Caco-2 (cell line): ENCODE data around the gene FAM43B. TPM values are rescaled to one million over a fixed set of nuclear protein-coding genes. Genes with fewer than 3 reads are reported as not detected.

Experiments used
- BruUV-seq: library from RNA; stranded (reverse); fragments of 400-500 nt; replicated peaks from 2 replicates; lab custom pipeline; 2021; lab: Mats Ljungman, UMichigan
- CTCF ChIA-PET: fragments of 300-600 bp; sonication (Branson Sonifier 250); formaldehyde crosslinking; loops from one replicate; lab custom pipeline; 2022; ENCODE audit warnings: antibody characterized with exemption; lab: Charles Lee
- POLR2A ChIA-PET: fragments of 300-600 bp; sonication (Branson Sonifier 250); formaldehyde crosslinking; loops from one replicate; lab custom pipeline; 2022; ENCODE audit warnings: antibody characterized with exemption; lab: Charles Lee
- DNase-seq, 2 experiments: peaks; one replicate each; pipeline versions ENCODE4 v3.0.0 to v3.0.0-alpha.2; 2020 to 2022
- H3K27me3 ChIP-seq: replicated peaks from 2 replicates; pipeline ENCODE4 v1.6.0; 2011; ENCODE audit warnings: low read length; ENCODE audit not compliant: control insufficient read depth, insufficient read depth
- H3K36me3 ChIP-seq: 2 replicates; pipeline ENCODE4 v1.5.1; 2011; ENCODE audit warnings: low read length; ENCODE audit not compliant: control insufficient read depth, insufficient read depth
- H3K4me1 ChIP-seq: fragments of 250-450 bp; sonication (Bioruptor Pico); 2 replicates; pipeline ENCODE4 v1.5.1; 2020; ENCODE audit warnings: mild to moderate bottlenecking
- H3K4me3 ChIP-seq: 2 replicates; pipeline ENCODE4 v1.5.1; 2011; ENCODE audit warnings: low read depth, mild to moderate bottlenecking, control low read depth, low read length
- H3K9me3 ChIP-seq: fragments of 250-450 bp; sonication (Bioruptor Pico); 2 replicates; pipeline ENCODE4 v1.5.1; 2020; ENCODE audit warnings: mild to moderate bottlenecking, moderate library complexity
- H3K27ac Mint-ChIP-seq: one replicate; pipeline ENCODE4 v1.8.0; 2022; ENCODE audit warnings: mixed read lengths; ENCODE audit not compliant: unreplicated experiment
- H3K27me3 Mint-ChIP-seq: one replicate; pipeline ENCODE4 v1.8.0; 2022; ENCODE audit warnings: mixed read lengths; ENCODE audit not compliant: insufficient read depth, unreplicated experiment
- H3K36me3 Mint-ChIP-seq: one replicate; pipeline ENCODE4 v1.8.0; 2022; ENCODE audit warnings: mild to moderate bottlenecking, mixed read lengths; ENCODE audit not compliant: insufficient read depth, unreplicated experiment
- H3K4me1 Mint-ChIP-seq: one replicate; pipeline ENCODE4 v1.8.0; 2022; ENCODE audit warnings: low read depth, mixed read lengths; ENCODE audit not compliant: unreplicated experiment
- H3K4me3 Mint-ChIP-seq: one replicate; pipeline ENCODE4 v1.8.0; 2022; ENCODE audit warnings: mild to moderate bottlenecking, moderate library complexity, mixed read lengths; ENCODE audit not compliant: unreplicated experiment
- H3K9me3 Mint-ChIP-seq: one replicate; pipeline ENCODE4 v1.8.0; 2022; ENCODE audit warnings: mixed read lengths; ENCODE audit not compliant: unreplicated experiment
- CTCF ChIP-seq, 2 experiments: fragments of 200-600 bp in 1 of 2; IDR thresholded peaks; 1 replicate in 1 of 2; 2 replicates in 1 of 2; pipeline versions ENCODE4 v1.5.1 to v1.8.0; 2011 to 2022; ENCODE audit warnings: antibody characterized with exemption in 1 of 2, control low read depth in 1 of 2, inconsistent platforms in 1 of 2, low read depth in 1 of 2, low read length in 1 of 2, mild to moderate bottlenecking in 1 of 2, moderate library complexity in 1 of 2; ENCODE audit not compliant: insufficient read depth in 1 of 2, severe bottlenecking in 1 of 2, unreplicated experiment in 1 of 2
- intact Hi-C: fragments of 100-400 bp; cut with micrococcal nuclease; formaldehyde crosslinking; loops from one replicate; pipeline ENCODE4 v1.10.0; 2022; ENCODE audit not compliant: unreplicated experiment
- total RNA-seq: library from RNA; stranded (reverse); gene quantifications from 2 replicates; pipeline ENCODE4 v1.2.3, GENCODE V29; 2022

Gene FAM43B
- total RNA-seq, 1 experiment from 2014 or later = 3.6 TPM

- H3K4me3 Mint-ChIP-seq = no peak overlapping the region
- POLR2A ChIA-PET = no interaction called here
- CTCF ChIA-PET = interaction anchor here (0.6 to 2.9 kb wide), 9 partner anchors 10 to 620 kb away, joined by 3 to 41 read pairs (median 4); partner anchors contain the start of genes DDOST, FAM43B and PINK1
Measured at GRCh38 chr1:20574686-20575540, 22.5 kb downstream of the FAM43B start.

GRCh38 chr1:20575541-20576336, 23.4 kb downstream of the FAM43B start:
- Histone ChIP-seq H3K9me3 (no peaks in the 10 kb centered on the region), H3K27me3 (no peaks in the 10 kb centered on the region), H3K4me1 (no peaks in the 10 kb centered on the region), H3K36me3 (no peaks in the 10 kb centered on the region), H3K4me3 (no peak overlapping the region)
- H3K27me3 Mint-ChIP-seq = no peaks in the 10 kb centered on the region
- H3K9me3 Mint-ChIP-seq = peaks cover 18% of the 10 kb centered on the region
- no peak for TF ChIP-seq CTCF (IDR thresholded peaks at IDR 0.05; ENCODE audit: insufficient read depth in 1 of 2, low read depth in 1 of 2, low read length in 1 of 2, severe bottlenecking in 1 of 2, unreplicated experiment in 1 of 2)
- no peak overlapping the region for H3K27ac Mint-ChIP-seq
- no peak for DNase-seq
- CTCF ChIA-PET = interaction anchor here (0.7 to 2.9 kb wide), 5 partner anchors 24 to 619 kb away, joined by 3 to 41 read pairs (median 6); partner anchors contain the start of genes FAM43B and PINK1
- H3K36me3 Mint-ChIP-seq = no peaks in the 10 kb centered on the region
- intact Hi-C loops = loop anchor here (1.0 to 2.0 kb wide), 2 partner anchors 57 to 65 kb away; partner anchors contain the start of gene PINK1
- no peak overlapping the region for H3K4me3 Mint-ChIP-seq
- H3K4me1 Mint-ChIP-seq = no peaks in the 10 kb centered on the region
- POLR2A ChIA-PET = interaction anchor here (0.6 kb wide), 1 partner anchor 63 kb away, joined by 3 read pairs; no protein-coding TSS in a partner anchor
- no TSS peak for BruUV-seq

More at GRCh38 chr1:20574686-20575540, 22.5 kb downstream of the FAM43B start:
- Mint-ChIP-seq H3K27me3 (no peaks in the 10 kb centered on the region), H3K4me1 (no peaks in the 10 kb centered on the region), H3K36me3 (no peaks in the 10 kb centered on the region), H3K9me3 (peaks cover 18% of the 10 kb centered on the region), H3K27ac (no peak overlapping the region)
- BruUV-seq = no TSS peak
- H3K9me3 ChIP-seq = no peaks in the 10 kb centered on the region
- peak; percentile 59 to 75 for DNase-seq
- no peak overlapping the region for H3K4me3 ChIP-seq
- no peaks in the 10 kb centered on the region for H3K4me1 ChIP-seq
- no peaks in the 10 kb centered on the region for H3K27me3 ChIP-seq
- H3K36me3 ChIP-seq = no peaks in the 10 kb centered on the region
- TF ChIP-seq CTCF (IDR thresholded peaks at IDR 0.05; ENCODE audit: insufficient read depth in 1 of 2, low read depth in 1 of 2, low read length in 1 of 2, severe bottlenecking in 1 of 2, unreplicated experiment in 1 of 2) = peak; percentile 54 to 65
- intact Hi-C loops = loop anchor here (1.0 to 2.0 kb wide), 2 partner anchors 58 to 65 kb away; partner anchors contain the start of gene PINK1

DNA sequence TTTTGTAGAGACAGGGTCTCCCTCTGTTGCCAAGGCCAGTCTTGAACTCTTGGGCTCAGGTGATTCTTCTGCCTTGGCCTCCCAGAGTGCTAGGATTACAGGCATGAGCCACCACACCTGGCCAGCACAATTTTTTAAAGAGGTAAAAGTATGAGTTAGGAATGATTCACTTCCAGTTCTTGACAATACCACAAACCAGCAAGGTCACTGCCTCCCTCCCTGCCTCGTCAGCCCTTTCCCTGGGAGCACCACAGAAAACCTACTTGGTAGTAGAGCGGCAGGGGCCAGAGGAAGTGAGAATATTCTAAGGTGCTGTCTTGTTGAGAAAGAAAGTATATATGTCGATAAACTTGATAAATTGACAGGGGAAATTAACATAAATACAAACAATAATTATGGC, 25.7 kb downstream of the FAM43B start:
- H3K36me3 ChIP-seq = no peaks in the 10 kb centered on the region
- no peak for DNase-seq
- H3K9me3 ChIP-seq = no peaks in the 10 kb centered on the region
- H3K4me1 ChIP-seq = no peaks in the 10 kb centered on the region
- no TSS peak for BruUV-seq
- POLR2A ChIA-PET = no interaction called here
- no peaks in the 10 kb centered on the region for H3K9me3 Mint-ChIP-seq
- H3K4me3 Mint-ChIP-seq = no peak overlapping the region
- no peak overlapping the region for H3K27ac Mint-ChIP-seq
- CTCF ChIA-PET = no interaction called here
- TF ChIP-seq CTCF (IDR thresholded peaks at IDR 0.05; ENCODE audit: insufficient read depth in 1 of 2, low read depth in 1 of 2, low read length in 1 of 2, severe bottlenecking in 1 of 2, unreplicated experiment in 1 of 2) = no peak
- H3K4me1 Mint-ChIP-seq = no peaks in the 10 kb centered on the region
- intact Hi-C loops = no loop called here
- no peak overlapping the region for H3K4me3 ChIP-seq
- no peaks in the 10 kb centered on the region for H3K27me3 Mint-ChIP-seq
- no peaks in the 10 kb centered on the region for H3K27me3 ChIP-seq
- no peaks in the 10 kb centered on the region for H3K36me3 Mint-ChIP-seq
